Stimulated activated CD4-positive, alpha-beta T cell treated with anti-CD3 and anti-CD28 coated beads, Interleukin-2, amount 100 ng/mL, for 24 hours (primary cell): Measurements from ENCODE around the gene BLID.

ENCODE experiments used
- DNase-seq, 2 donors: peaks; one replicate each; pipeline ENCODE4 v3.0.0-alpha.2; 2020

The BLID gene

GRCh38 chr11:122075016-122075415 lies 41.0 kb downstream of the BLID start:
- DNase-seq, result no peak

GRCh38 chr11:122074022-122074421 lies 42.0 kb downstream of the BLID start:
- DNase-seq, result no peak

- no peak for DNase-seq
Observed at GRCh38 chr11:122071709-122072202, 44.3 kb downstream of the BLID start.

- DNase-seq, result no peak
Observed at GRCh38 chr11:122069707-122070360, 46.2 kb downstream of the BLID start.

GRCh38 chr11:122068837-122069236 lies 47.2 kb downstream of the BLID start:
- DNase-seq, result no peak

- DNase-seq, result no peak
Observed at GRCh38 chr11:122068141-122068540, 47.9 kb downstream of the BLID start.
